Measurements from ENCODE around the gene ZDHHC24. TPM values are rescaled to one million over a fixed set of nuclear protein-coding genes. Genes with fewer than 3 reads are reported as not detected.

ZDHHC24 gene
- polyA plus RNA-seq, 1 donor from 2014 or later: 15.9 TPM

DNA sequence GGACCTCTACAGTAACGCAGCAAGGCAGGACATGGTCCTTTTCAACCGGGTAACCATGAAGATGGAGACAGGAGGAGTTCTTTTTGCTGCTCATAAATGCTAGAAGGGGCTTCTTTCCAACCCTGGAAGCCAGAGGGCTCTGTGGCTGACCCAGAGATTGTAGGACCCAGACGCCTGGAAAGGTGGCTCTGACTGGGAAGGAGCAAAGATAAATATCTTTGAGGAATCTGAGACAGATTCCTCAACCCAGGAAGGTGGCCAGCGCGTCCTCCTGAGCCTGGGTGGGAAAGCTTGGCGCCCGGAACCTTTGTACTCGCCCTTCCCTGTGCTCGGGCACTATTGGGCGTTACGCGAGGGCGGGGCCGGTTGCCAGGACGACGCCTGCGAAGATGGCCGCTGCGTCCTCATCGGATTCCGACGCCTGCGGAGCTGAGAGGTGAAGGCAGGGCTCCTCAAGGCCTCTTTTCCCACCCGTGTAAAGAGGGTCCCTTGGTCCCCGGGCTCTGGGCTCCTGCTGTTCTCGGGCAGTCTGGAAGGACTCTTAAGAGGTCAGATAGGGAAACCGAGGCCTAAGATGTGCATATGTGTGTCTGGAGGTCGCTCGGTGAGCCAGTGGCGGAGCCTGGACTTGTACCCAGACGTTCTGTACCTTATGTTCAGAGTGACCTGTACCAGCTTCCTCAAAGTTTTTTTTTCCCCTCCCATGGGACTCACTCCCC is 35.4 kb downstream of the ZDHHC24 start, which contains the start of gene BBS1:
Gene BBS1 (plus strand): TSS at position 365 of the 719 bp plus-strand sequence. CDS start 25 bp downstream, at position 390.
- H3K36me3 ChIP-seq (ENCODE audit: insufficient read depth, low read length): no peaks in the 10 kb centered on the region
- peak within 1 kb of the TSS; percentile 100 for H3K4me2 ChIP-seq (ENCODE audit: low read length)
- H3K27ac ChIP-seq (ENCODE audit: low read length): peak within 1 kb of the TSS; percentile 85
- no peaks in the 10 kb centered on the region for H3K27me3 ChIP-seq (ENCODE audit: insufficient read depth, low read depth, low read length)
- peak within 1 kb of the TSS; percentile 97 for H3K4me3 ChIP-seq (ENCODE audit: low read length)
- no peaks in the 10 kb centered on the region for H3K9me3 ChIP-seq (ENCODE audit: low read length)
- TF ChIP-seq, protein P1, sequence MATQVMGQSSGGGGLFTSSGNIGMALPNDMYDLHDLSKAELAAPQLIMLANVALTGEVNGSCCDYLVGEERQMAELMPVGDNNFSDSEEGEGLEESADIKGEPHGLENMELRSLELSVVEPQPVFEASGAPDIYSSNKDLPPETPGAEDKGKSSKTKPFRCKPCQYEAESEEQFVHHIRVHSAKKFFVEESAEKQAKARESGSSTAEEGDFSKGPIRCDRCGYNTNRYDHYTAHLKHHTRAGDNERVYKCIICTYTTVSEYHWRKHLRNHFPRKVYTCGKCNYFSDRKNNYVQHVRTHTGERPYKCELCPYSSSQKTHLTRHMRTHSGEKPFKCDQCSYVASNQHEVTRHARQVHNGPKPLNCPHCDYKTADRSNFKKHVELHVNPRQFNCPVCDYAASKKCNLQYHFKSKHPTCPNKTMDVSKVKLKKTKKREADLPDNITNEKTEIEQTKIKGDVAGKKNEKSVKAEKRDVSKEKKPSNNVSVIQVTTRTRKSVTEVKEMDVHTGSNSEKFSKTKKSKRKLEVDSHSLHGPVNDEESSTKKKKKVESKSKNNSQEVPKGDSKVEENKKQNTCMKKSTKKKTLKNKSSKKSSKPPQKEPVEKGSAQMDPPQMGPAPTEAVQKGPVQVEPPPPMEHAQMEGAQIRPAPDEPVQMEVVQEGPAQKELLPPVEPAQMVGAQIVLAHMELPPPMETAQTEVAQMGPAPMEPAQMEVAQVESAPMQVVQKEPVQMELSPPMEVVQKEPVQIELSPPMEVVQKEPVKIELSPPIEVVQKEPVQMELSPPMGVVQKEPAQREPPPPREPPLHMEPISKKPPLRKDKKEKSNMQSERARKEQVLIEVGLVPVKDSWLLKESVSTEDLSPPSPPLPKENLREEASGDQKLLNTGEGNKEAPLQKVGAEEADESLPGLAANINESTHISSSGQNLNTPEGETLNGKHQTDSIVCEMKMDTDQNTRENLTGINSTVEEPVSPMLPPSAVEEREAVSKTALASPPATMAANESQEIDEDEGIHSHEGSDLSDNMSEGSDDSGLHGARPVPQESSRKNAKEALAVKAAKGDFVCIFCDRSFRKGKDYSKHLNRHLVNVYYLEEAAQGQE (IDR thresholded peaks at IDR 0.05; ENCODE audit: borderline replicate concordance): peak; percentile 84
- TF ChIP-seq TAF1 (IDR thresholded peaks at IDR 0.05; ENCODE audit: low read depth): peak; percentile 95
- peak; percentile 96 for TF ChIP-seq POLR2AphosphoS5 (IDR thresholded peaks at IDR 0.05)
- TF ChIP-seq EP300 (conservative IDR thresholded peaks at IDR 0.05; ENCODE audit: poor library complexity, severe bottlenecking): peak; percentile 51
- TF ChIP-seq SMC3 (conservative IDR thresholded peaks at IDR 0.05; ENCODE audit: poor library complexity): peak; percentile 72
- TF ChIP-seq MXI1 (conservative IDR thresholded peaks at IDR 0.05; ENCODE audit: poor library complexity, severe bottlenecking): peak; percentile 86
- no peak for TF ChIP-seq EZH2 (IDR thresholded peaks at IDR 0.05; ENCODE audit: borderline replicate concordance, insufficient read depth, low read length, poor library complexity, severe bottlenecking)
- TF ChIP-seq CTCF (IDR thresholded peaks at IDR 0.05; ENCODE audit: poor library complexity, severe bottlenecking): peak; percentile 59
- peak; percentile 54 for TF ChIP-seq RAD21 (conservative IDR thresholded peaks at IDR 0.05)
- peak within 1 kb of the TSS; percentile 85 for H3K9ac ChIP-seq (ENCODE audit: low read length)
- H3F3A ChIP-seq (ENCODE audit: insufficient read depth, low read length, poor library complexity, severe bottlenecking): no peaks in the 10 kb centered on the region
- H2AFZ ChIP-seq (ENCODE audit: low read depth, low read length): peak within 1 kb of the TSS; percentile 62
- no peaks in the 10 kb centered on the region for H3K9me2 ChIP-seq (ENCODE audit: insufficient read depth, low read length)
- H4K20me1 ChIP-seq (ENCODE audit: insufficient read depth): no peaks in the 10 kb centered on the region
- peaks cover 17% of the 10 kb centered on the region for H3K79me2 ChIP-seq (replicated peaks; ENCODE audit: insufficient read depth, low read length)

DNA sequence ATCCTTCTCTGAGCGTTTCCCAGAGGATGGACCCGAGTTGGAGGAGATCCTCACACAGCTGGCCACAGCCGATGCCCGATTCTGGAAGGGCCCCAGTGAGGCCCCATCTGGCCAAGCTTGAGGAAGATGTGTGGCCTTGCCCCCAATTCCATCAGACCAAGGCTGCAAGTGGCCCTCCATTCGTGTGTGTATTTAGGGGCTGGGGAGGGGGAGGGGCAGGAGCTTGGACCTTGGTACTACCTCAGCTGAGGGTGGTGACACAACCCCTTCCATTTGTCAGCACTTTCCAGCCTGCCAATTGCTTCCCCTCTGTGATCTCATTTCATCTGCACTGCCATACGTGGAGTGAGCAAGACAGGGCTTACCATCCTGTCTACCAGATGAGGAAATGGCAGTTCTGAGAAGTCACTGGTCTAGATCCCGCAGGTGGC is 36.7 kb downstream of the ZDHHC24 start:
- Histone ChIP-seq H3K27me3 (ENCODE audit: insufficient read depth, low read depth, low read length) (no peaks in the 10 kb centered on the region), H4K20me1 (ENCODE audit: insufficient read depth) (no peaks in the 10 kb centered on the region), H3K9me2 (ENCODE audit: insufficient read depth, low read length) (no peaks in the 10 kb centered on the region), H3F3A (ENCODE audit: insufficient read depth, low read length, poor library complexity, severe bottlenecking) (no peaks in the 10 kb centered on the region), H3K4me3 (ENCODE audit: low read length) (no peak overlapping the region), H3K79me2 (replicated peaks; ENCODE audit: insufficient read depth, low read length) (peaks cover 17% of the 10 kb centered on the region), H3K36me3 (ENCODE audit: insufficient read depth, low read length) (no peaks in the 10 kb centered on the region), H3K4me2 (ENCODE audit: low read length) (no peak overlapping the region), H3K9ac (ENCODE audit: low read length) (no peak overlapping the region), H2AFZ (ENCODE audit: low read depth, low read length) (no peak overlapping the region), H3K27ac (ENCODE audit: low read length) (no peak overlapping the region), H3K9me3 (ENCODE audit: low read length) (no peaks in the 10 kb centered on the region)
- TF ChIP-seq RAD21 (conservative IDR thresholded peaks at IDR 0.05) (no peak), EP300 (conservative IDR thresholded peaks at IDR 0.05; ENCODE audit: poor library complexity, severe bottlenecking) (no peak), SMC3 (conservative IDR thresholded peaks at IDR 0.05; ENCODE audit: poor library complexity) (no peak), CTCF (IDR thresholded peaks at IDR 0.05; ENCODE audit: poor library complexity, severe bottlenecking) (no peak), EZH2 (IDR thresholded peaks at IDR 0.05; ENCODE audit: borderline replicate concordance, insufficient read depth, low read length, poor library complexity, severe bottlenecking) (no peak), POLR2AphosphoS5 (IDR thresholded peaks at IDR 0.05) (no peak)
- TF ChIP-seq, protein P1 (IDR thresholded peaks at IDR 0.05; ENCODE audit: borderline replicate concordance): no peak
